Fibroblast of skin of abdomen (primary cell): ENCODE data around the gene MMP21.

Source experiments
- DNase-seq: peaks from one replicate; pipeline ENCODE4 v3.0.0-alpha.2; 2013

The MMP21 gene

DNA sequence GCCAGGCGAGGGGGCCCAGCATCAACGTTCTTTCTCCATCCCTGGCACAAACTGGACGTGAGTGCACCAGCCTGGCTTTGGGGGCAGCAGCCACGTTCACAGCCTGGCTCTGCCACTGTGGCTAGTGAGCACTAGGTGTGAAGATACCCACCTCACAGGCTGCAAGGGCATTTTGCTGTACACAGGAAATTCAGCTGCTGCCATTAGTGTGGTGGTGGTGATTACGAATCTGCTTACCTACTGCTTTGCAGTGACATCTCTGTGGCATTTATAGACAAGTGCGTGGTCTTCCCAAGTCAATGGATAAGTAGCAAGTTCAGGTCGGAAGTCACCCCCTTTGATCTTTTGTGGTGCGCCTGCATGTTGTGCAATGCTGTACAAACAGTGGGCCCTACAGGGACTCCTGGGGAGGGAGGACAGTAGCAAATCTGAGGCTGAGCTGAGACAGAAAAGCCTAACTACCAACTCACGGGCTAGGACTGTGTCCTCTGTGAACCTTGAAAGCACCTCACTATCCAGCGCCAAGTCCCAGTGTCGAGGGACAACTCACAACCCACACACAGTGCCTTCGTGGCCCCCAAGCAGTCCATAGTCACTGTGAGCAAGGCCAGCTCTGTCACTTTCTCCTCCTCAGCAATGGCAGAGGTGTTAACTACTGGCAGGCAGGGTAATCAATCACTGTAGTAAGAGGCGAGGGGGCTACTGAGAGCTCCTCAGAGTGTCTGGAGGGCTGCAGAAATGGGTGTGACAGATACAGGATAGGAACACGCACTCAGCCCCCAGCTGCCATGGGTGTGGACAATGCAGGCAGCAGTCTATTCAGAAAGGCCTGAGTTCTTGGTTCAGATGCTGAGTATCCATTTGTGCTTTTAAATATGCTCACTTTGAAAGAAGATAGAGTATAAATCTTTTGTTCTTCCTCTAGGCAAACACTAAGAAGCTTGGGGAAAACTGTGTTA lies 17.0 kb upstream of the MMP21 start:
- no peak for DNase-seq

DNA sequence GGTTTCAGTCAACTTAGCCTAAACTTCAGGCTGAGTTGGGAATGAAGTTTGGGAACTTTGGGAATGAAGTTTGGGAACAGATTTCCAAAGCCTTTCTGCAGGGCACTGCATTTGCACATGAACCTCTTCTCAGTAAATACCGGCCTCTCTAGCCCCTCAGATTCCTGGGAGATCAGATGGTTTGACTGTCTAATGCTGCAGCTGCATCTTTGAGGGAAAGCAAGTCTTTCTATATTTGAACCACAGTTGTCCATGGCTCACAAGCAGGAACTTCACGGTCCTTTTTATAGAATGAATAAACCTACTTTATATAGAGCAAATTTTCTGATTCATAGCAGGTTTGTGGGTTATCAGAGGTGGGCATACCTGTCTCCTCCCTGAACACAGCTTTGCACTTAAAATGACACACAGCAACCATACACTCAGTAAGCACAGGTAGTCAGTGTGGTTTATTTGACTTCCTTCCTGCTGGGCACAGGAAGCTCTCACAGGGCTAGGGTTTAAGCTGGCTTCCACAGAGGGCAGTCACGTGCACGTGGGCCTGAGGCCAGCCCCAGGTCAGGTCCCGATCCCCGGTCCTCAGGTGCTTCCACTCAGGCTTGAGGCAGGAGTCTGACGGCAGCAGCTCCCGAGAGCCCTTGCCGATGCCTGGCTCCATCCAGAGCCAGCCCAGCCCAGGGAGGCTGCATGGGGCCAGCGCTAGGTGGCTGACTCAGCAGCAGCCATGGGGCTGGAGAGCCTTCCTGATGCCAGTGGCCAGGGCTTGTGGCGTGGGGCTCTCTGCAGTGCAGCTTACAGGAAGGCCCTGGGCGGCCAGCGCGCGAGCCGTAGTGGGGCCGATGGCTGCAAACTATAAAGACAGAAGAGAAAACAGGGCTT lies 12.8 kb upstream of the MMP21 start:
- DNase-seq: no peak

DNA sequence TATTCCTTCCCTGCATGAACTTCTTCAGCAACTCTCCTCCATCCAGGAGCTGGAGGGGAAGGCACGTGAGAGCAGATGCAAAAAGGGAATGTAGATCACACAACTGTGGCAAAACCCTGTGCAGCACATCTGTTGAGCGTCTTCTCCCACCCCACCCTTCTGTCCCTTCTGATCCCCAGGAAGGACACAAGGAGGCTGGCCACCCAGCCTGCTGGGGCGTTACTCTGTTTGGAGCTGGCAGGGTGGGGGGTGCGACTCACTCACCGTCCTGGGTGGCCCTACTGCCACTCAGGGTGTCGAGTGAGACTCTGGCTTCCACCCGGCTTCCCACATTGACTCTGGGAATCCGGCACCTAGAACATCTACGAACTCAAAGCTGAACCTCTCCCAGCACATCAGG lies 10.2 kb upstream of the MMP21 start:
- no peak for DNase-seq

DNA sequence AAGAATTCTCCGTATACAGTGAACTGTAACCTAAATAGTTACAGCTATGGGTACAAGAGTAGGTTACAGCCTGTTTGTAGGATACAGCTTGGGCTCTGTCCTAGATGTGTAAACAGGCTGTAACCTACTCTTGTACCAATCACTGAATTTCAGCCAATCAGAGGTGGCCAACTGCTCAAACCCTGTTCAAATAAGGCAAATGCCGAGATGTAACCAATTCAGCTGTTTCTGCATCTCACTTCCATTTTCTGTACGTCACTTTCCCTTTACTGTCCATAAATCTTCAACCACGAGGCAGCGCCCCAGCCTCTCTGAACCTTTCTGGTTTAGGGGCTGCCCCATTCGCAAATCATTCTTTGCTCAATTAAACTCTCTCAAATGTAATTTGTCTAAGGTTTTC lies 8.3 kb upstream of the MMP21 start:
- peak; percentile 5 for DNase-seq

DNA sequence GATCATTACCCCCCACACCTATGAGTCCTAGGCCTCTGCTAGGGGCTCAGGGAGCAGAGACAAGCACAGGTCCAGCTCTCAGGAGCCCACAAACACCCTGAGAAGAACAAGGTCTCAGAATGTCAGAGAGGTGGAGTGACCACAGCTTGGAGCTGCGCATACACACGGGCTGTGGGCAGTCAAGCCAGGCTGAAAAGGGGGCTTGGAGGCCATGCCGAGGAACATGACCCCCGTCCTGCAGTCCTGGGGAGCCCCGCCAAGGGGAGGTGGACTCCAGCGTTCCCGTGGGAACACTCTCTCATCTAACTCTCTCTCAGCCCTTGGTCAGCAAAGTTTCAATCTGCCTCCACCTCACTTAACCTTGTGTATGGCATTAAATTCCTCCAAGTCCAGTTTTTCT lies 7.8 kb upstream of the MMP21 start:
- DNase-seq: no peak

DNA sequence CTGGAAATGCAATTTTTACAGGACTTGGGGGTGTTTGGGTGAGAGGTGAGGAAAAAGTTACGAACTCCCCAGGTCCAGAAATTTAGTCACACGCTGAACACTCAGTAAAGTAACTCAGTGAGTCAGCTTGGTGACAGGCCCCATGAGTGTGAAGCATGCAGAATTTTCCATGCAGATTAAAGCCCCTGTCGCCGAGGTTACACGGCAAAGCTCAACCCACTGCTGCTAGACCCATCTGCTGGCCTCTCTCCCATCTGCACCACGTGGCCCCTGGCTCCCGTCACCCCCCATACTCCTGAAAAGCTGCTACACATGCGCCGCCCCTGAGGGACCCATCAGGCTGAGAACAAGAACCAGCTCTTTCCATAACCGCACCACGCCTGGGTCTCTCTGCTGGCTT lies 7.0 kb upstream of the MMP21 start:
- DNase-seq: peak; percentile 26

DNA sequence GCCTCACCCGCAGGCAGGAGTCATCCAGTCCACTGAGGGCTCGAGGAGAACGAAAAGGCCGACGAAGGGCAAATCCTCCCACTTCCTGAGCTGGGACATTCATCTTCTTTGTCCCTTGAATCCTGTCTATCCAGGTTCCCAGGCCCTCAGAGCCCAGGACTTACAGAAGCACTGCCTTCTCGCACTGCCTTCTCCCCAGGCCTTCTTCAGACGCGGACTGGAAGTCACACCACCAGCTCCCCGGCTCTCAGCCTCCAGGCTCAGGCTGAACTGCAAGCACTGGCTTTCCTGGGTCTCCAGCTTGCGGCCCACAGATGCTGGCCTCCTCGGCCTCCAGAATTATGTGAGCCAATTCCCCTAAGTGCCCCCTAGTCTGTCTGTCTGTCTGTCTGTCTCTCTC lies 6.4 kb upstream of the MMP21 start:
- no peak for DNase-seq

DNA sequence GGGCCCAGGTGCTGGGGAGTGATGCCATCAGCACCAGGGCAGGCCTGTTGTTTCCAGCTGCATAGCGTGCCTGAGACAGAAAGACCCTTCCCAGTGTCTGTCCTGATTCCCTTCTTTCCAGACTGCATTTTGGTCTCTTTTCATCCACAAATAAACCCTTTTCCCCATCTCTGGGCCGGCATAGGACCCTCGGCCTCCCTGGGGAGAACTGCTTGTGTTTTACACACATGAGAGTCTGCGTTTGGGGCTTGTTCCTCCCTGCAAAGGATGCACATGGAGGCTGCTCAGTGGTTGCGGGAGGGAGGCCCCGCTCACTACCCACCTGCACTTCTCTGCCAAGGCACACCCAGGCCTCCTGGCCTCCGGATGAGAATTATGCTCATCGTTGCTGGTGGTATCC lies 5.8 kb upstream of the MMP21 start:
- DNase-seq: no peak

DNA sequence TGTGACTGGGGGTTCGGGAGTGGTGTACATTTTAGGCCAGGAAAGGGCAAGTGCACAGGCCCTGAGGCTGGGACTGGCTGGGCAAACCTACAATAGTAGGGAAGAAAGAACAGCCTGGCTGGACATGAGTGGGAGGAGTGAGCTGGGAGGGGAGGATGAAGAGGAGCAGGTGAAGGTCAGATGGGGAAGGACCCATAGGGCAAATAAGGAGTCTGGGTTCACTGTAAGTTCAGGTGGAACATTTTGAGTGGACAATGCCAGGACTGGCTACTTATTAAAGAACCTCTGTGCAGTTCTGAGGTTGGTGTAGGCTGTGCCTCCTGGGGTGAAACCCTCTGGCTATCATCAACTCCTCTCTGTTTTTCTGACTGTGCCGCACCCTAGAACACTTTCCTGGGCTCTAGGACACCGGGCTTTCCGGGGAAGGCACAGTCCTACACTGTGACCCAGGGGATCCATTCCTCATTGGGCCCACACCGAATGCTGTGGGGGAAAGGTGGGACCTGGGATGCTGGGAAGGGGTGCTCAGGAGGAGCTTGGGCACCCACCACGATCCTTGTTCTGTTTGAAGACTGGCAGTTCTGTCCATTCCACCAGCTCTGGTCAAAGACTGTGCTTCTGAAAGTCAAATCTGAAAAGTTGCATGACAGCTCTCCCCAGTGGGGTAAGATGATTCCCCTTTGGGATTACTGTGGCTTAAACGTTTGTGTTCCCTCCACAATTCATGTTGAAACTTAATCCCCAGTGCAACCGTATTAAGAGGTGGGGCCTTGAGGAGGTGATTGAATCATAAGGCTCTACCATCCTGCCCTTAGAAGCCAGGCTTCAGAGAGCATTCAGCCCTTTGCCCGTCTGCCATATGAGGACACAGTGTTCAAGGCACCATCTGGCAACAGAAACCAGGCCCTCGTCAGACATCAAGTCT lies 4.0 kb upstream of the MMP21 start:
- no peak for DNase-seq

DNA sequence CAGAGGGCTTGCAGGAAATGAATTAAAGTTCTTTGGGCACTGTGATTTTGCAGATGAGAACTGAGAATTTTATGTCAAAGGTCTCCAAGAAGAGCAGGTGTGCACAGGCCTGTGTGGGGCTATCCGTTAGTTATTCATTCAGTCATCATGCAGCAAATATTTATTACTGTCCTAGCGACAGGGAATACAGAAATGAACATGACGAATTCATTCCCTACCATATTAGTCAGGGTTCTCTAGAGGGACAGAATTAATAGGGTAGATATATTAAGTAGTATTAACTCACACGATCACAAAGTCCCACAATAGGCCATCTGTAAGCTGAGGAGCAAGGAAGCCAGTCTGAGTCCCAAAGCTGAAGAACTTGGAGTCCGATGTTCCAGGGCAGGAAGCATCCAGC lies 2.9 kb upstream of the MMP21 start:
- no peak for DNase-seq

DNA sequence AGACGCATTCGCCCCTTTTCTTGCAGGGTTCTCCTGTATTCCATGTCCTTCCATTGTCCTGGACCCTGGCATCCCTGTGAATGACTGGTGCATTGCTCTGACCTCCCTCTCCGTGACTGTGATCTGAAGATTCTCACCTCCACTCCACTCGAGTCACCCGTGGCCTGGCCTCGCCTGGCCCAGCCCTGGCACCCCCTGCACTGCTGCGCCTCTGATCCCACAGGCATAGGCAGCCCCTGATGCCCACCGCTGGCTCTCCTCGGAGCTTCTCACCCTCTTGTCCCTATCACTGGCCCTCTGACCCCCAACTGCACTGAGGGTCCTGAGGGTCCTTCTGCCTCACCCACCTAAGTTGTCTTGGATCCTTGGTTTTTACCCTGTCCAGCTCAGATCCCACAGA lies 2.2 kb upstream of the MMP21 start:
- no peak for DNase-seq

DNA sequence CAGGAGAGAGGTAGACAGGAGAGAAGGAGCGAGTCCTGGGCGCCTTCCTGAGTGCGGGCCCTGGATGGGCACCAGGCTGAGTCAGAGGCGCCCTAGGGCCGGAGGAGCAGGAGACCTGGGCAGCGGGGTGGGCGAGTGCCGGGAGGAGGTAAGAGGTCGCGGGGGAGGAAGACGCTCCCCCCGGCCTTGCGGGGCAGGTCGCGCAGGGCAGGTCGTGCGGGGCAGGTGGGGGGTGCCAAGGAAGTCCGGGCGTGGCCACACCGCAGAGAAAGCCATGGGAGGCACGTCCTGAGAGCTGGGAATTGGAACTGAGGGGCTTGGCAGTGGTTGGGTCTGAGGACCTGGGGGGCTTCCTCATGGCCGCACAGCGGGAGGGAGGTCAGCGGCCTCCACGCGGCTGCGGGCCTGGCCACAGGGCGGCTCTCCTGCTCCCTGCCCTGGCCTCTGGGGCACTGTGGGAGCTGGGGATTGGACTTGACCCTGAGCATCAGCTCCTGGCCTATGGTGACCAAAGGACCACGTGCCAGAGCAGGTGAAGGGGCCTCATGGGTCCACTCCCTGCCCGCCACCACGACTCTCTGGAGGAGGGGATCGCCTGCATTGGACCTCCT lies 935 bp downstream of the MMP21 start:
- DNase-seq: no peak

DNA sequence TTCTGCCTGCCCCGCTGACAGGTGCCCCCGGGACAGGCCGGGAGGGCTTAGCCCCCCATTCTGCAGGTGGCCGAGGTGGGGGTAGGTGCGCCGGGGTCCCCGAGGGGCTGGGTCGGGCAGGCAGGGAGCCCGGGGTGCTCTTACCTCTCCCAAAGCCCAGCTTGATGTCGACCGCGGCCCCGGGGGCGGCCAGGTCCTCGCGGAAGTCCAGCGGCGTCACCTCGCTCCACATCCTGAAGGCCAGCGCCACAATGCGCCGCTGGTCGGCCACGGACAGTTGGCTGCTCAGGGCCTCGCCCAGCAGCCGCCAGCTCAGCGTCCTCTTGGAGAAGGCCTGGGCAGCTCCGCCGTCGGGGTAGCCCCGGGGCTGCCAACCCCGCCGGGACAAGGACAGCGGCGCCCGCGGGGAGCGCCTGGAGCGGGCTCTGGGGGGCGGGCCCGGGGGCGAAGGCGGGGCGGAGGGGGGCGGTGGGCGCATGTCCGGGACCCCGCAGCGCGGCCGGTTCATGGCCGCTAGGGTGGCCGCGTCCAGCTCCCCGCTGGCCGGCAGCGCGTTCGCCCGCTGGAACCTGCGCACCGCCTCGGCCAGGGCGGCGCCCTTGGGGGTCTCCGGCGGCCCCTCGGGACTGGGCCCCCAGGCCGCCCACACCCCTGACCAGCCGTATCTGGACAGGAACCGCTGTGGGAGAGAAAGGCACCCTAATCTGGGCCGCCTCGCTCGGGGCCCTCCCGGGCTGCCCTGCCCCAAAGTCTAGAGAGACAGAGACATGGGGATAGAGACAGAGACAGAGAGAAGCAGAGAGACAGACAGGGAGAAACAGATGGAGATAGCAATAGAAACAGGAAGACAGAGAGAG lies 1.7 kb downstream of the MMP21 start:
- no peak for DNase-seq

DNA sequence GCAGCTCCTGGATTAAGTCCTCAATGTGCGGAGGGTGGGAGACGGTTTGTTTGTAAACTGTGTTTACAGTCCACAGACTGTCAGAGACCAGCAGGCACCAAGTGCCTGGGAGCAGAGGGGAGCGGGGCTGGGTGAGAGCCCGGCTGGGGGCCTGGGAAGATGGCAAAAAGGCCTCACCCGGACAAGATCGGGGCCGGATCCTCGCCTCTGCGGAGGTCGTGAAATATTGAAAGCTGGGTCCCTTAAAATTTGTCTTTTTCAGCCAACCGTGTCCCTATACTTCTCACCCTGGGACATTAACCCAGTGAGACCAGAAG lies 2.8 kb downstream of the MMP21 start:
- no peak for DNase-seq

DNA sequence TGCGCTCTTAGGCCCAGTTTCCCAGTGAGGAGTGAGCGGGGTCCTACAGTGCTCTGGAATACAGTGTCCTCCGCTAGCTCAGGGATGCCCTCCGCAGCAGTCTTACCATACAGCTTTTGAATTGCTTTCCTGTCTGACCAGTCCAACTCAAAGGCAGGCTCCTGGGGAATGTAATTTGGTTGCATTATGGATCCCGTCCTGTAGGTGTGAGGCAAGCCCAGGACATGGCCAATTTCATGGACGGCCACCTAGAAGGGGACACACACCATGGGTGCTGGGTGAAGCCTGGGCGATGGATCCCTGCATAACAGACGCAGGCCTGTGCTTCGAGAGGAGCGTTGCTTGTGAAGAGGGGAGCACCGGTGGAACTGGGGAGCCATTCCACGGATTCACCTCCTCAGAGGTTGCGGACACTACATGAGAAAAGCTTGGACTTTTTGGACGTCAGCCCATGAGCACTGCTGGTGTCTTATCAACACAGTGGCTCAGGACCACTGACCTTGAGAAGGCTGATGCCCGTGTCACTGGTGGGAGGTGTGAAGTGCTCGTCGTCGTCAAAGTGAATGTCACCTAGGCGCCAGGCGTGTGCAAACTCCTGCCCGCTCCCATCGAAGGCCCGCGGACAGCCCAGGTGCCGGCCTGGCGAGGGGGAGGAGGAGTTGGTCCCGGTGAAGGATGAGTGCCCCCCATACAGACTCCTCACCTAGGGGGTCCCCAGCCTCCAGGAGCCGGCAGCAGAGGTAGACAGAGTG lies 3.3 kb downstream of the MMP21 start:
- no peak for DNase-seq

DNA sequence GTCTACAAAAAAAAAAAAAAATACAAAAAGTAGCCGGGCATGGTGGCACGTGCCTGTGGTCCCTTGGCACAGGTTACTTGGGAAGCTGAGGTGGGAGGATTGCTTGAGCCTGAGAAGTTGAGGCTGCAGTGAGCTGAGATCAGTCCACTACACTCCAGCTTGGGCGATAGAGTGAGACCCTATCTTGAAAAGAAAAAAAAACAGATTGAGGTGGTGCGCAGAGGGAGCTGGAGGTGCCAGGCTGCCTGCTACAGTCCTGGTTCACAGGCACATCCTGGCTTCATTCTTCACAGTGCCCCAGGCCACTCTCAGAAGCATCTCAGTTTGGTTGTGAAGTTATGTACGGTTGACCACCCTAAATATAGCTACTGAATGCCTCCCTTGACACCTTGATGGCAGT lies 4.8 kb downstream of the MMP21 start:
- no peak for DNase-seq

DNA sequence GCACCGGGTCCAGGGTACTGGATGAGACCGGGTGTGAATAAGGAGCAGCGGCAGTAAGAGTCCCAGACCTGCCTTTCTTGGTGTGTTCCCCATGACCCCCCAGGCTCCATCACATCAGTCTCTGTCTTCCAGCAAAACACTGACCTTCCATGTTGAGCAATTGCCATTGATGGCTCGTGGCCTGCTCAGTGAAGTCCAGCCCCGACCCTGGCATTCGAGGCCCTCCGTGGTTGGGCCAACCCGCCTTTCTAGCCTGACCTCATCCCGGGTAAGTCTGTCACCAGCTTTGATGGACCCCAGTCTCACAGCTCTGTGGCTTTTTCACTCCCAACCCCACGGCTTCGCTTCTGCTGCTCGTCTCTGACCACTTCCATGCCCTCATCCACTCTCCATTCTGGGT lies 6.4 kb downstream of the MMP21 start:
- no peak for DNase-seq

DNA sequence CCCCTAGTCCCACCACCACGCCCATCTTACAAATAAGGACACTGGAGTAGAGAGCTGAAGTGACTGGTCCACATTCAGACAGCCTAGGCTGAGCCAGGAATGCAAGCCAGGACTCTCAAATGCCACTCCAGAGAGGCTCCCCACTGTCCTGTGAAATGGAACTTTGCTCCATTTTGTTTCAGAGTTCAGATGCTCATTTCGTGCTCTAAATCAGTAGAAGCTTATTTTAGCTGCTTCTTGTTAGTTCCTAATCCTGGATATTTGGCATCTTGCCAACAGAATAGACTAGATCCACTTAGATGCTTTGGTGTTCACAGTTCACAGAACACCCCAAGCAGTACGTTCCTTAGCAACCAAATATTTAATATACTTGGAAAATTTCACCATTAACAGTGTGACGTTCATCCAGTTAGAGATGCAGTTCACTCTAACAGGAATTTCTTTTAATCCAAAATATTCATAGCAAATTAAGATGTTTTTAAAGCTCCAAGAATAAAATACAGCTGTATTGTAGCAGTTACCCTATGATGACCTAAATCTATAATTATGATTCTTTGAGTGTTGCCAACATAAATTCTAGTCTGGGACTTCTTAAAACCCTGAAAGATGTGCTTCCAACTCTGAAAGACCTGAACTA lies 7.3 kb downstream of the MMP21 start:
- peak; percentile 13 for DNase-seq

DNA sequence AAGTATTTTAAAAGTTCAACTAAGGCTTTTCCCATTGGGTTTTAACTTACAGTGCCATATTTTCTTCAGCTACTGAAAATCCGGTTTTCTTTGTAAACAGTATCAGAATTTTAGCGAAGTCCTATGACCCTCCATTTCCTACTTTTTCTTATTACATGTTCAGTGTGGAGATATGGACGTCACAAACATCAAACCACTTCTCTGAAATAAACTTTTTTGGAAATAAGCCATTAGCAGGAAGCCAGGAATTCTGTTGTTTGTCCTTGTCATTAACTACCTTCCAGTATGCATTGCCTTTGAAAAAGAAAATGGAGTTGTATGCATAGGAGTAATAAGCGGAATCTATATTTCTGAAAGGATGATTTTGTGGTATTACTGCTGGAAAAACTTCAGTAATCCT lies 9.1 kb downstream of the MMP21 start:
- DNase-seq: no peak

DNA sequence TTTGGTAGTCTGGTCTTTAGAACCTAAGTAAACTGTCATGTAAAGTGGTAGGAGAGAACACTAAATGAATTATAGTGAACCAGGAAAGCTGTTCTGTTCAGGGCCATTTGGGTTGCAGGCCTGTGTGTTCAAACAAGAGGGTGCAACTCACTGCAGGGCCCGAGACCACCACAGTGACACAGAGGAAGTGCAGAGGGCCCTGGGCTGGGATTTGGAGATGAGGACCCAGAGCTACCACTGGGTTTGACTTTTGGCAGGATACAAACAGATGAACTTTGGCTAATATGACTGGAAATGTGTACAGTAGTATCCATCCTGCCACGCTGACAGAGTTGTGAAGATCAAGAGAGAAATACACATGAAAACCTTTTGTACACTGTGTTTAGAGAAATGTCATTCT lies 9.8 kb downstream of the MMP21 start:
- DNase-seq: no peak
